Activated T-helper 9 cell treated with anti-CD3 and anti-CD28 coated beads, Interleukin-2, amount 50 U/mL, for 16 hours (primary cell): ENCODE data around the gene ABCB1.
"Not testable (repeated sequence)": the region's sequence is repeated elsewhere in the genome, so short reads cannot be mapped to it uniquely, and the experiment has no call there.

Experiments
- DNase-seq: peaks from one replicate; pipeline ENCODE4 v3.0.0-alpha.2; 2020; ENCODE audit warnings: low read depth

ABCB1 gene

GRCh38 chr7:87575521-87575920, 25.2 kb downstream of the ABCB1 start:
- no peak for DNase-seq

- DNase-seq, result no peak
These were observed 26.1 kb downstream of the ABCB1 start for GRCh38 chr7:87574630-87575029.

GRCh38 chr7:87572513-87572912, 28.2 kb downstream of the ABCB1 start:
- DNase-seq, result not testable (repeated sequence)

GRCh38 chr7:87570178-87570577, 30.5 kb downstream of the ABCB1 start:
- no peak for DNase-seq

GRCh38 chr7:87567052-87567451, 33.6 kb downstream of the ABCB1 start:
- no peak for DNase-seq

DNA sequence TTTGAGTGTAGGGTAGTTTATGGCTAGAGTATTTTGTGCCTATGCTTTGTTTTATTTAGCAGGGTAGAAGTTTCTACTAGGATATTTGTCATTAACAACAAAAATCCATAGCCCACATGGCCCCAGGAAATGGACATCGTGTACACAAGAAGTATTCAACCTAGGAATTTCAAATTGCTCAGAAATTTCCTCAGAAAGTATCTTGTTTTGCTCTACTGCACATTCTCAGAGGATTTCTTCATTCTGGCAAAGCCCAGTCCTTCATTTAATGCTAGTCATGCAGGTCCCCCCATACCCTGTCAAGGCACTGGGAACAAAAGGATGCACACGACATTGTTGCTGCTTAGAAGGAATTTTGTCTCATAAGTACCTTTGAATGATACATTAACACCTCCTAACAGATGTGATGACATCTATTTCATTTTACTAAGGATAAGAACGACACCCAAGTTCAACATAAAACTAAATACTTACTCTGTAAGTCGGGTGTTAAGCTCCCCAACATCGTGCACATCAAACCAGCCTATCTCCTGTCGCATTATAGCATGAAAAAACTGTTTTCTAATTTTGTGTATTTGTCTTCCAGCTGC, 34.3 kb downstream of the ABCB1 start:
- no peak for DNase-seq

- no peak for DNase-seq
These were observed 34.8 kb downstream of the ABCB1 start for GRCh38 chr7:87565877-87566276.

GRCh38 chr7:87564296-87564963, 36.3 kb downstream of the ABCB1 start:
- no peak for DNase-seq

DNA sequence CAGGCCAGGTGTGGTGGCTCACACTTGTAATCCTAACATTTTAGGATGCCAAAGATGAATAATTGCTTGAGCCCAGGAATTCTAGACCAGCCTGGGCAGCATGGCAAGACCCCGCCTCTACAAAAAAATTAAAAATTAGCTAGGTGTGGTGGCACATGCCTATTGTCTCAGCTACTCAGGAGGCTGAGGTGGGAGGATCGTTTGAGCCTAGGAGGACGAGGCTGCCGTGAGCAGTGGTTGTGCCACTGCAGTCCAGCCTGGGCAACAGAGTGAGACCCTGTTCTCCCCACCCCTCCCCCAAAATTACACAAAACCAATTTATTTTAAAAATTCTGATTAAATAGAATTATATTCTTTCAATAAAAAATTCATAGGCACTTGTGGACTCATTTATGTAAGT, 39.0 kb downstream of the ABCB1 start:
- DNase-seq, result no peak

DNA sequence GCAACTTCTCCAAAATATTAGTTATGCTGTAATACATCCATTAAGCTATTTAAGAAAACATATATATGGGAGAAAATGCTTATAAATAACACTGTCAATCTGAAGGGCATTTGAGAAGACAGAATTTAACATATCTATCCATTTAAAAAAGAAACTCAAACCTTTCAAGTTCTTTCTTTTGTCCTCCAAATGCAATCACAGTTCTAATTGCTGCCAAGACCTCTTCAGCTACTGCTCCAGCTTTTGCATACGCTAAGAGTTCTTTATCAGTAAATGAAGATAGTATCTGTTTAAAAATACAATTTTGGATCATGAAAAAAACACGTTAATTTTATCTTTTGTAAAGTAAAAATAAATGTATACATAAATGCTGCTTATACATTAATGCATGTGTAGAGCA, 39.6 kb downstream of the ABCB1 start:
- no peak for DNase-seq

- no peak for DNase-seq
These were observed 48.3 kb downstream of the ABCB1 start for GRCh38 chr7:87552351-87552900.

DNA sequence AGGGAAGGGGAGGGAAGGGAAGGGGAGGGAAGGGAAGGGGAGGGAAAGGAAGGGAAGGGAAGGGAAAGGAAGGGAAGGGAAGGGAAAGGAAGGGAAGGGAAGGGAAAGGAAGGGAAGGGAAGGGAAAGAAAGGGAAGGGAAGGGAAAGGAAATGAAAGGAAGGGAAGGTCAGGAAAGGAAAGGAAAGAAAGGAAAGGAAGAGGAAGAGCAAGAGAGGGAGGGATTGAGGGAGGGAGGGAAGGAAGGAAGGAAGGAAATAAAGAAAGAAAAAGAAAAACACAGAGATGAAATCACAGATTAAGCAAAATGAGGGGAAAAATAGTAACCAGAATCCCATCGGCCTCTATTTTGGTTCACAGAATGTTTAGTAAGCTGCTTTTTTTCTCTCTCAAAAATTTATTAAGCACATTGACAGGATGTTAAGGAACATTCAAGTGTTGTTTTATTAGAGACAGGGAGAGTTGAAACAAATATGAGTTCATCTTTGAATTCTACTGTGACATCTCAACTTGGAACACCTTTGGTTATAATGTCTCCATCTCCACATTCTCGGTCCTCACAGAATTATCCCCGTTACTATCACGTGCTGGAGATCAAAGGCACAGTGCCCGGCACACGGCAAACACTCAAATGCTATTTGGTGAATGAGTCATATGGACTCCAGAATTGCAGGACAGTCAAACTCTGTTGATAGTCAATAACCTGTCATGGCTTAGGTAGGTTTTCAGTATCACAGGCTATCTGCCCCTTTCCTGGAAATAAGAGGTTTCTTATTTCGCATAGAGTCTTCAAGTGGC, 52.4 kb downstream of the ABCB1 start:
- no peak for DNase-seq

GRCh38 chr7:87545760-87546159, 54.9 kb downstream of the ABCB1 start:
- no peak for DNase-seq

GRCh38 chr7:87543623-87544022, 57.1 kb downstream of the ABCB1 start:
- no peak for DNase-seq

GRCh38 chr7:87541648-87542047, 59.0 kb downstream of the ABCB1 start:
- no peak for DNase-seq

DNA sequence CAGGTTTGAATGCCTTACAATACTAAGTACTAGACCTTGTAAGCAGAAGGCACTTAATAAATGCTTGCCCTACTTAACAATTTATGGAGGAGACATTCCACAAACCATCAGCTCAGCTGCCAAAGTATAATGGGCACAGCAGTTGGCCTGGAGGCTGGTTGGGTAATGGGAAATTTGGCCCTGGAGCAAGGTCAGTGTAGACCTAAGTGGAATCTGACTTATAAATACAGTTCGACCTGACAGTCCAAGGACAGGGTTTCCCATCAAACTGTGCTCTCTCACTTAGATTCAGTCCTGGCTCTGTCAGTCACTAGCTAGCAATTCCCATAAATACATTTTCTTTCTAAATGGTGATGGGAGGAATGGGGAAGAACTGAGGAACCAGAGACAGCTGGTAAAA, 62.6 kb downstream of the ABCB1 start:
- no peak for DNase-seq

DNA sequence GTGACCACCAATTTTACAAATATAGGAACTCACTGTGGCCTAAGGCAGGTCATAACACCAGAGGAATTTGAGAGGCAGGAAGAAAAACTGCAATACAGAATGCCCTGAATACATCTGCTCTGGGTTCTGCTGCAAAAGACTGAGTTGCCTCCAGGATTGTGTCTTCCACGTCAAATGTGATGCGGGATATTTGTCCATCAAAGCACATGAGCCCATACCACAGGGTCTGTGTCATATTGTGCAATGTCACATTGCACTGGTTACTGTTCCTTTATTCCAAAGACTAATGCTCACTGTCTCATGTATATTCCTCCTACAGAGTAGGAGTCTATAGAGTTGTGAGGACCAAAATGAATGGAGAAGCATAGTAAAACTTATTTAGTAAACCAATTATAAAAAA, 66.6 kb downstream of the ABCB1 start:
- no peak for DNase-seq

DNA sequence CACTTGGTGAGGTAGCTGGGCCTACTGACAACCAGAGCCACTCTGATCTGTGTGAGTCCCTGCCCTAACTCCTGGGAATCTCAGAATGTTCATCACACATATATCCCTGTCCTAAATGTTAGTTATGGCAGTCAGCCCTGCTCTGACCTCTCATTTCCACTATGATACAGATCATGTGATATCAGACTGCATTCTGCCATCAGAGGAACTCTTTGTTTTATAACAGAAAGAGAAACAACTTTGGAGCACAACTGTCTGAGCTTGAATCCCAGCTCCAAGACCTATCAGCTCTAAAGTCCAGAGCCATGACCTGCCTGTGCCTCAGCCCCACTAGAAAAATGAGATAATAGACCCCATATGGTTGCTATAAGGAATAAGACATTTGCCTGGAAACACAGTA, 70.6 kb downstream of the ABCB1 start:
- no peak for DNase-seq

DNA sequence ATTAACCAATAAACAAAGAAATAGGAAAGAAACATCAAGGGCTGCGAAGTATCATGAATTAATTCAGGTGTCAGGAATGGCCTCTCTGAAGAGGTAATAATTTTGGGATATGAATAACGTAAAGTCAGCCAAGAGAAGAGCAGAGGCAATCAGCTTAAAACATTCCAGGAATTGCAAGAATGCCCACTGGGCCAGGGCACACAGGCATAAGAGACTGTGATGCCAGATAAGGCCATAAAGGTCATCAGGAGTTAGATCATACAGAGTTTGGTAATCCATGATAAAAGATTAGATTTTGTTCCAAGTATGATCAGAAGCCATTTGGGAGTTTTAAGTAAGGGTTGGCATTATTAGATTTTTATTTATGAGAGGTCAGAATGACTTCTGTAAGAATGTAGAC, 72.0 kb downstream of the ABCB1 start:
- DNase-seq, result no peak

- no peak for DNase-seq
These were observed 81.9 kb downstream of the ABCB1 start for GRCh38 chr7:87518735-87519134.

- DNase-seq, result no peak
These were observed 82.8 kb downstream of the ABCB1 start for GRCh38 chr7:87517891-87518290.

DNA sequence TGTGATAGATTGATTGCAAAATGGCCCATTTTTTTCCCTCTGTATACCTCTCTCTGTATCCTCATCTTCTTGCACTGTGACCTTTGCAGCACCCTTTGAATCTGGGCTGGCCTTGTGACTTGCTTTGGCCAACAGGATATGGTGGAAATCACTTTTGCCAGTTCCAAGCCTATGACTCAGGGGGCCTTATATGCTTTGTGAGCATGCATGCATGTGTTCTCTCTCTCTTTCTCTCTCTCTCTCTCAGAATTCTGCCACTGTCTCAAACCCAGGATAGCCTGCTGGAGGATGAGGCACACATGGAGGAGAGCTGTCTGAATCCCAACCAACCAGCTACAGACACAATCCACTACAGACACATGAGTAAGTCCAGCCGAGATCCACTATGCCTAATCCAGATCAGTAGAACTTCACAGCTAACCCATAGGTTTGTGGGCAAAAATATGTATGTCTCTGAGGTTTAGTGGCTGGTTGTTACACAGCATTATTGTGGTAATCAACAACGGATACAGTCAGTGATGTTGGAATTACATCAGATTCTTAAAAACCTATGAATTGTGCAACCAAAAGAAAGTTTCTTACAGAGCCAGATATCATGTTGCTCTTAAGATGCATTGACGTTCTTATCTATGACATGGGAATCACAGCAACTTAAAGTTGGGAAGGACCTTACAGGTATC, 83.4 kb downstream of the ABCB1 start:
- no peak for DNase-seq
